ENCODE measurements around the gene FRMPD4.

GRCh38 chrX:12390301-12390700 lies 252.0 kb downstream of the FRMPD4 start:
- no peak for TF ChIP-seq MAX (CRISPR knock-in tag; IDR thresholded peaks at IDR 0.05)
- TF ChIP-seq TCF7 (CRISPR knock-in tag; IDR thresholded peaks at IDR 0.05; ENCODE audit: low read depth), result no peak
- no peak for TF ChIP-seq GTF2I (CRISPR knock-in tag; conservative IDR thresholded peaks at IDR 0.05)
- no peak for TF ChIP-seq ESRRA (CRISPR knock-in tag; IDR thresholded peaks at IDR 0.05; ENCODE audit: borderline replicate concordance)
- no peak for TF ChIP-seq CBFB (CRISPR knock-in tag; IDR thresholded peaks at IDR 0.05; ENCODE audit: low read depth)
- TF ChIP-seq ATF1 (CRISPR knock-in tag; IDR thresholded peaks at IDR 0.05), result no peak
- no peak for TF ChIP-seq SMAD3 (CRISPR knock-in tag; IDR thresholded peaks at IDR 0.05; ENCODE audit: borderline replicate concordance)
- TF ChIP-seq E2F4 (CRISPR knock-in tag; IDR thresholded peaks at IDR 0.05; ENCODE audit: borderline replicate concordance, low read depth), result no peak

Data from WTC11 (cell line).